K562 (cell line): Measurements from ENCODE around the gene PVALEF. TPM values are rescaled to one million over a fixed set of nuclear protein-coding genes. Genes with fewer than 3 reads are reported as not detected.

Experiments used
- COPS2 ChIP-seq: fragments of 450-650 bp; conservative IDR thresholded peaks from 2 replicates; pipeline ENCODE4 v1.6.1; 2016; ENCODE audit warnings: mild to moderate bottlenecking, moderate library complexity
- CTBP1 ChIP-seq: fragments of 450-650 bp; IDR thresholded peaks from 2 replicates; pipeline ENCODE4 v1.6.1; 2016; ENCODE audit warnings: borderline replicate concordance
- KAT7 ChIP-seq: sonication (generic); formaldehyde crosslinking; IDR thresholded peaks from 2 replicates; pipeline ENCODE4 v1.8.0; 2022; ENCODE audit warnings: missing genetic modification reagents, mild to moderate bottlenecking, borderline replicate concordance
- NR2C2 ChIP-seq, 2 experiments: fragments of 200-800 bp in 1 of 2; sonication (Bioruptor generic) in 1 of 2; sonication (generic) in 1 of 2; formaldehyde crosslinking in 1 of 2; IDR thresholded peaks; 2 replicates each; pipeline versions ENCODE4 v1.6.1 to v1.8.0; 2016 to 2022; ENCODE audit warnings: mild to moderate bottlenecking in 1 of 2, missing compliant biosample characterization in 1 of 2, missing genetic modification characterization in 1 of 2, missing genetic modification reagents in 1 of 2
- PHB ChIP-seq: fragments of 250-450 bp; sonication (Bioruptor Pico); IDR thresholded peaks from 2 replicates; pipeline ENCODE4 v1.5.0; 2021
- SMAD4 ChIP-seq: fragments of 250-450 bp; sonication (Bioruptor Pico); conservative IDR thresholded peaks from 2 replicates; pipeline ENCODE4 v1.8.0; 2021; ENCODE audit warnings: inconsistent platforms, mild to moderate bottlenecking, moderate library complexity
- TCF7 ChIP-seq: sonication (generic); IDR thresholded peaks from 2 replicates; pipeline ENCODE4 v1.6.1; 2016; ENCODE audit warnings: antibody characterized with exemption, borderline replicate concordance
- TEAD1 ChIP-seq, 2 experiments: fragments of 450-650 bp in 1 of 2; sonication (generic) in 1 of 2; formaldehyde crosslinking; IDR thresholded peaks; 2 replicates each; pipeline versions ENCODE4 v1.4.0 to v1.8.0; 2020 to 2022; ENCODE audit warnings: mild to moderate bottlenecking in 2 of 2, missing genetic modification reagents in 1 of 2
- ZKSCAN1 ChIP-seq: fragments of 150-350 bp; IDR thresholded peaks from 2 replicates; pipeline ENCODE4 v1.6.1; 2016; ENCODE audit warnings: low read depth, low read length
- ZNF146 ChIP-seq: IDR thresholded peaks from one replicate; pipeline ENCODE4 v1.6.1; 2018; ENCODE audit warnings: missing compliant biosample characterization; ENCODE audit not compliant: unreplicated experiment
- ZNF23 ChIP-seq: fragments of 250-450 bp; sonication (Bioruptor Pico); IDR thresholded peaks from 2 replicates; pipeline ENCODE4 v1.4.0; 2020; ENCODE audit warnings: mild to moderate bottlenecking
- ZNF586 ChIP-seq: fragments of 450-650 bp; formaldehyde crosslinking; conservative IDR thresholded peaks from 2 replicates; pipeline ENCODE4 v1.4.0; 2020; ENCODE audit warnings: mild to moderate bottlenecking, moderate library complexity
- ZNF696 ChIP-seq: fragments of 250-450 bp; sonication (Bioruptor Pico); conservative IDR thresholded peaks from 2 replicates; pipeline ENCODE4 v1.4.0; 2020; ENCODE audit warnings: mild to moderate bottlenecking, moderate library complexity
- polyA plus RNA-seq, 8 experiments: library from polyadenylated mRNA; depleted of rRNA in 4 of 8; stranded (reverse) in 5 of 8; unstranded in 3 of 8; fragments of >200 nt; fragmentation: Nextera tagmentation in 2 of 8; fragmentation: Illumina TruSeq in 1 of 8; extraction: Ambion mirVana in 2 of 8; extraction: Trizol in 1 of 8; gene quantifications; 2 replicates each; pipeline versions ENCODE4 v1.2.1 to v1.2.3, GENCODE V29; 2011 to 2014; ENCODE audit warnings: inconsistent platforms in 1 of 8, missing spikeins in 1 of 8
- total RNA-seq, 7 experiments: library from RNA; depleted of rRNA in 6 of 7; stranded (reverse); fragments of >200 nt in 6 of 7; fragmentation: Illumina TruSeq in 2 of 7; extraction: Trizol in 2 of 7; gene quantifications; 2 replicates each; pipeline versions ENCODE4 v1.2.1 to v1.2.3, GENCODE V29; 2011 to 2021; ENCODE audit warnings: low replicate concordance in 1 of 7
- TF ChIP-seq, protein P1 (sequence below): fragments of 200-800 bp; sonication (Bioruptor generic); IDR thresholded peaks from 2 replicates; pipeline ENCODE4 v1.6.1; 2017; ENCODE audit warnings: missing genetic modification characterization, missing compliant biosample characterization
- TF ChIP-seq, protein P2 (sequence below): IDR thresholded peaks from 2 replicates; pipeline ENCODE4 v1.6.1; 2012; ENCODE audit warnings: low read depth, low read length, improper control_type of control experiment, borderline replicate concordance
- TF ChIP-seq, protein P3 (sequence below): fragments of 450-650 bp; formaldehyde crosslinking; IDR thresholded peaks from 2 replicates; pipeline ENCODE4 v1.4.0; 2020; ENCODE audit warnings: mild to moderate bottlenecking, moderate library complexity
- TF ChIP-seq, protein P4 (sequence below): sonication (generic); formaldehyde crosslinking; IDR thresholded peaks from 2 replicates; pipeline ENCODE4 v1.4.0; 2020; ENCODE audit warnings: mild to moderate bottlenecking, missing genetic modification reagents
- TF ChIP-seq, protein P5 (sequence below): fragments of 450-650 bp; IDR thresholded peaks from 2 replicates; pipeline ENCODE4 v1.6.1; 2017; ENCODE audit warnings: antibody characterized with exemption, mild to moderate bottlenecking

PVALEF gene
- total and polyA plus RNA-seq, 9 of the 15 experiments (the other 6 are each of a cell fraction or from before 2014, with no cell fraction given): not detected

DNA sequence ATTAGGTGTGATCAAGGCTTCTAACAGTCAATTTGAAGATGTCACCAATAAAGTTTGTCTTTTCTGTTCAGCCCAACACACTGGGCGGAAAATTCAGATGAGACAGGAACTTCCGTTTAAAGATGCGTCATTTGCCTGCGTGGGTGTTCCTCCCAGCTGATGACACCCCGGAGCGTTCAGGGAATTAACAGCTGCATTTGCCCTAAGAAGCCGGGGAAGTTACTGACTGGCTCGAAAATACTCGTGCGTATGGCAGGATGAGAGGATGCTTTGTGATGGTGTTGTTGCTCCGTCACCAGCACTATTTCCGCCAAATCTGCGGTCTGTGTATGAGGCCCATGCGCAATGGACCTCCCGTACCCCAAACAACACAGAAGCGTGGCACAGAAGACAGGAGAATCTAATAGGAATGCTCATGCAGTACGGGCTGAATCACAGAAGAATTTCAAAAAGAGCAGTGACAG is 11.9 kb upstream of the PVALEF start (continued):
- TF ChIP-seq, protein P1, sequence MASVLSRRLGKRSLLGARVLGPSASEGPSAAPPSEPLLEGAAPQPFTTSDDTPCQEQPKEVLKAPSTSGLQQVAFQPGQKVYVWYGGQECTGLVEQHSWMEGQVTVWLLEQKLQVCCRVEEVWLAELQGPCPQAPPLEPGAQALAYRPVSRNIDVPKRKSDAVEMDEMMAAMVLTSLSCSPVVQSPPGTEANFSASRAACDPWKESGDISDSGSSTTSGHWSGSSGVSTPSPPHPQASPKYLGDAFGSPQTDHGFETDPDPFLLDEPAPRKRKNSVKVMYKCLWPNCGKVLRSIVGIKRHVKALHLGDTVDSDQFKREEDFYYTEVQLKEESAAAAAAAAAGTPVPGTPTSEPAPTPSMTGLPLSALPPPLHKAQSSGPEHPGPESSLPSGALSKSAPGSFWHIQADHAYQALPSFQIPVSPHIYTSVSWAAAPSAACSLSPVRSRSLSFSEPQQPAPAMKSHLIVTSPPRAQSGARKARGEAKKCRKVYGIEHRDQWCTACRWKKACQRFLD (CRISPR knock-in tag): no peak
- TF ChIP-seq, protein P2, sequence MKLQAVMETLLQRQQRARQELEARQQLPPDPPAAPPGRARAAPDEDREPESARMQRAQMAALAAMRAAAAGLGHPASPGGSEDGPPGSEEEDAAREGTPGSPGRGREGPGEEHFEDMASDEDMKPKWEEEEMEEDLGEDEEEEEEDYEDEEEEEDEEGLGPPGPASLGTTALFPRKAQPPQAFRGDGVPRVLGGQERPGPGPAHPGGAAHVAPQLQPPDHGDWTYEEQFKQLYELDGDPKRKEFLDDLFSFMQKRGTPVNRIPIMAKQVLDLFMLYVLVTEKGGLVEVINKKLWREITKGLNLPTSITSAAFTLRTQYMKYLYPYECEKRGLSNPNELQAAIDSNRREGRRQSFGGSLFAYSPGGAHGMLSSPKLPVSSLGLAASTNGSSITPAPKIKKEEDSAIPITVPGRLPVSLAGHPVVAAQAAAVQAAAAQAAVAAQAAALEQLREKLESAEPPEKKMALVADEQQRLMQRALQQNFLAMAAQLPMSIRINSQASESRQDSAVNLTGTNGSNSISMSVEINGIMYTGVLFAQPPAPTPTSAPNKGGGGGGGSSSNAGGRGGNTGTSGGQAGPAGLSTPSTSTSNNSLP: no peak
- no peak for TF ChIP-seq COPS2
- TF ChIP-seq ZNF586 (CRISPR knock-in tag): no peak
- TF ChIP-seq, protein P3, sequence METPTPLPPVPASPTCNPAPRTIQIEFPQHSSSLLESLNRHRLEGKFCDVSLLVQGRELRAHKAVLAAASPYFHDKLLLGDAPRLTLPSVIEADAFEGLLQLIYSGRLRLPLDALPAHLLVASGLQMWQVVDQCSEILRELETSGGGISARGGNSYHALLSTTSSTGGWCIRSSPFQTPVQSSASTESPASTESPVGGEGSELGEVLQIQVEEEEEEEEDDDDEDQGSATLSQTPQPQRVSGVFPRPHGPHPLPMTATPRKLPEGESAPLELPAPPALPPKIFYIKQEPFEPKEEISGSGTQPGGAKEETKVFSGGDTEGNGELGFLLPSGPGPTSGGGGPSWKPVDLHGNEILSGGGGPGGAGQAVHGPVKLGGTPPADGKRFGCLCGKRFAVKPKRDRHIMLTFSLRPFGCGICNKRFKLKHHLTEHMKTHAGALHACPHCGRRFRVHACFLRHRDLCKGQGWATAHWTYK (CRISPR knock-in tag): no peak
- TF ChIP-seq PHB (CRISPR knock-in tag): no peak
- no peak for TF ChIP-seq TEAD1 (CRISPR knock-in tag; IDR thresholded peaks at IDR 0.05)
- TF ChIP-seq, protein P4, sequence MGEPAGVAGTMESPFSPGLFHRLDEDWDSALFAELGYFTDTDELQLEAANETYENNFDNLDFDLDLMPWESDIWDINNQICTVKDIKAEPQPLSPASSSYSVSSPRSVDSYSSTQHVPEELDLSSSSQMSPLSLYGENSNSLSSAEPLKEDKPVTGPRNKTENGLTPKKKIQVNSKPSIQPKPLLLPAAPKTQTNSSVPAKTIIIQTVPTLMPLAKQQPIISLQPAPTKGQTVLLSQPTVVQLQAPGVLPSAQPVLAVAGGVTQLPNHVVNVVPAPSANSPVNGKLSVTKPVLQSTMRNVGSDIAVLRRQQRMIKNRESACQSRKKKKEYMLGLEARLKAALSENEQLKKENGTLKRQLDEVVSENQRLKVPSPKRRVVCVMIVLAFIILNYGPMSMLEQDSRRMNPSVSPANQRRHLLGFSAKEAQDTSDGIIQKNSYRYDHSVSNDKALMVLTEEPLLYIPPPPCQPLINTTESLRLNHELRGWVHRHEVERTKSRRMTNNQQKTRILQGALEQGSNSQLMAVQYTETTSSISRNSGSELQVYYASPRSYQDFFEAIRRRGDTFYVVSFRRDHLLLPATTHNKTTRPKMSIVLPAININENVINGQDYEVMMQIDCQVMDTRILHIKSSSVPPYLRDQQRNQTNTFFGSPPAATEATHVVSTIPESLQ (CRISPR knock-in tag): no peak
- no peak for TF ChIP-seq ZKSCAN1
- TF ChIP-seq, protein P5, sequence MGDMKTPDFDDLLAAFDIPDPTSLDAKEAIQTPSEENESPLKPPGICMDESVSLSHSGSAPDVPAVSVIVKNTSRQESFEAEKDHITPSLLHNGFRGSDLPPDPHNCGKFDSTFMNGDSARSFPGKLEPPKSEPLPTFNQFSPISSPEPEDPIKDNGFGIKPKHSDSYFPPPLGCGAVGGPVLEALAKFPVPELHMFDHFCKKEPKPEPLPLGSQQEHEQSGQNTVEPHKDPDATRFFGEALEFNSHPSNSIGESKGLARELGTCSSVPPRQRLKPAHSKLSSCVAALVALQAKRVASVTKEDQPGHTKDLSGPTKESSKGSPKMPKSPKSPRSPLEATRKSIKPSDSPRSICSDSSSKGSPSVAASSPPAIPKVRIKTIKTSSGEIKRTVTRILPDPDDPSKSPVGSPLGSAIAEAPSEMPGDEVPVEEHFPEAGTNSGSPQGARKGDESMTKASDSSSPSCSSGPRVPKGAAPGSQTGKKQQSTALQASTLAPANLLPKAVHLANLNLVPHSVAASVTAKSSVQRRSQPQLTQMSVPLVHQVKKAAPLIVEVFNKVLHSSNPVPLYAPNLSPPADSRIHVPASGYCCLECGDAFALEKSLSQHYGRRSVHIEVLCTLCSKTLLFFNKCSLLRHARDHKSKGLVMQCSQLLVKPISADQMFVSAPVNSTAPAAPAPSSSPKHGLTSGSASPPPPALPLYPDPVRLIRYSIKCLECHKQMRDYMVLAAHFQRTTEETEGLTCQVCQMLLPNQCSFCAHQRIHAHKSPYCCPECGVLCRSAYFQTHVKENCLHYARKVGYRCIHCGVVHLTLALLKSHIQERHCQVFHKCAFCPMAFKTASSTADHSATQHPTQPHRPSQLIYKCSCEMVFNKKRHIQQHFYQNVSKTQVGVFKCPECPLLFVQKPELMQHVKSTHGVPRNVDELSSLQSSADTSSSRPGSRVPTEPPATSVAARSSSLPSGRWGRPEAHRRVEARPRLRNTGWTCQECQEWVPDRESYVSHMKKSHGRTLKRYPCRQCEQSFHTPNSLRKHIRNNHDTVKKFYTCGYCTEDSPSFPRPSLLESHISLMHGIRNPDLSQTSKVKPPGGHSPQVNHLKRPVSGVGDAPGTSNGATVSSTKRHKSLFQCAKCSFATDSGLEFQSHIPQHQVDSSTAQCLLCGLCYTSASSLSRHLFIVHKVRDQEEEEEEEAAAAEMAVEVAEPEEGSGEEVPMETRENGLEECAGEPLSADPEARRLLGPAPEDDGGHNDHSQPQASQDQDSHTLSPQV: no peak
- TF ChIP-seq ZNF23 (CRISPR knock-in tag): no peak
- TF ChIP-seq NR2C2 (CRISPR knock-in tag; IDR thresholded peaks at IDR 0.05): no peak
- no peak; the same call in 1 of the 2 replicates for TF ChIP-seq NR2C2 (tag; IDR thresholded peaks at IDR 0.05)
- TF ChIP-seq SMAD4: no peak
- TF ChIP-seq CTBP1: peak; percentile 79
- TF ChIP-seq TCF7: no peak
- TF ChIP-seq ZNF696 (CRISPR knock-in tag): no peak
- TF ChIP-seq KAT7 (CRISPR knock-in tag): no peak
- no peak for TF ChIP-seq ZNF146 (CRISPR knock-in tag)
